Calu3 (cell line): ENCODE measurements around the gene DET1. TPM values are rescaled to one million over a fixed set of nuclear protein-coding genes. Genes with fewer than 3 reads are reported as not detected.

ENCODE experiments used
- BruUV-seq: library from RNA; stranded (reverse); fragments of 400-500 nt; replicated peaks from 2 replicates; lab custom pipeline; 2021; lab: Mats Ljungman, UMichigan
- CTCF ChIA-PET: fragments of 300-600 bp; sonication (Branson Sonifier 250); formaldehyde crosslinking; loops from one replicate; lab custom pipeline; 2022; ENCODE audit warnings: antibody characterized with exemption; lab: Charles Lee
- DNase-seq: peaks from one replicate; pipeline ENCODE4 v3.0.0; 2022
- H3K27ac Mint-ChIP-seq: one replicate; pipeline ENCODE4 v1.8.0; 2022; ENCODE audit warnings: mixed read lengths; ENCODE audit not compliant: unreplicated experiment
- H3K27me3 Mint-ChIP-seq: one replicate; pipeline ENCODE4 v1.8.0; 2022; ENCODE audit warnings: mixed read lengths; ENCODE audit not compliant: unreplicated experiment
- H3K36me3 Mint-ChIP-seq: one replicate; pipeline ENCODE4 v1.8.0; 2022; ENCODE audit warnings: mild to moderate bottlenecking, moderate library complexity, mixed read lengths; ENCODE audit not compliant: insufficient read depth, unreplicated experiment
- H3K4me1 Mint-ChIP-seq: one replicate; pipeline ENCODE4 v1.8.0; 2022; ENCODE audit warnings: mild to moderate bottlenecking, low read depth, mixed read lengths; ENCODE audit not compliant: unreplicated experiment
- H3K4me3 Mint-ChIP-seq: one replicate; pipeline ENCODE4 v1.8.0; 2022; ENCODE audit warnings: mild to moderate bottlenecking, low read depth, moderate library complexity, mixed read lengths; ENCODE audit not compliant: unreplicated experiment
- H3K9me3 Mint-ChIP-seq: one replicate; pipeline ENCODE4 v1.8.0; 2022; ENCODE audit warnings: low read depth, mixed read lengths; ENCODE audit not compliant: unreplicated experiment
- CTCF ChIP-seq: fragments of 200-600 bp; IDR thresholded peaks from one replicate; pipeline ENCODE4 v1.8.0; 2022; ENCODE audit warnings: antibody characterized with exemption; ENCODE audit not compliant: unreplicated experiment
- intact Hi-C: fragments of 100-400 bp; cut with micrococcal nuclease; formaldehyde crosslinking; loops from one replicate; pipeline ENCODE4 v1.10.0; 2022; ENCODE audit not compliant: unreplicated experiment
- total RNA-seq: library from RNA; stranded (reverse); gene quantifications from 2 replicates; pipeline ENCODE4 v1.2.3, GENCODE V29; 2022

Gene DET1
- total RNA-seq, 1 experiment from 2014 or later: 4.2 TPM

DNA sequence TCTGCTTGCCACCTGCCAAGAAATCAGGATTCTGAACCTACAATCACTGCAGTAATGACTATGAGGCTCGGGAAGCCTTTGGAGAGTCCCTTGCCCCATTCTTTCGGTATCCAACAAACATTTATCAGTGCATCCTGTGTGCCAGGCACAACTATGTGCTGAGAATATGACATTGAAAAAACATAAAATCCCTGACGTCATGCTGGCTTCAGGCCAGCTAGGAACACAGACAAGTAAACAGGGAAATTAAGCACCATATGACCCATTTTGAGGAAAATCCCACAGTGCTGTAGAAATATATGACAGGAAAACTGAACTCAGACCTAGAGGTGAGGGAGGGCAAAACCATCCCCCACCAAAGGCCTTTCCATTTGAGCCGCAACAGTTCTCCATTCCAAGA, 34.1 kb upstream of the DET1 start:
- no peaks in the 10 kb centered on the region for H3K9me3 Mint-ChIP-seq
- no TSS peak for BruUV-seq
- no peaks in the 10 kb centered on the region for H3K4me1 Mint-ChIP-seq
- no peak overlapping the region for H3K27ac Mint-ChIP-seq
- no peaks in the 10 kb centered on the region for H3K36me3 Mint-ChIP-seq
- CTCF ChIA-PET: no interaction called here
- DNase-seq: no peak
- intact Hi-C loops: no loop called here
- no peak overlapping the region for H3K4me3 Mint-ChIP-seq
- H3K27me3 Mint-ChIP-seq: peaks cover 33% of the 10 kb centered on the region
- TF ChIP-seq CTCF: no peak

DNA sequence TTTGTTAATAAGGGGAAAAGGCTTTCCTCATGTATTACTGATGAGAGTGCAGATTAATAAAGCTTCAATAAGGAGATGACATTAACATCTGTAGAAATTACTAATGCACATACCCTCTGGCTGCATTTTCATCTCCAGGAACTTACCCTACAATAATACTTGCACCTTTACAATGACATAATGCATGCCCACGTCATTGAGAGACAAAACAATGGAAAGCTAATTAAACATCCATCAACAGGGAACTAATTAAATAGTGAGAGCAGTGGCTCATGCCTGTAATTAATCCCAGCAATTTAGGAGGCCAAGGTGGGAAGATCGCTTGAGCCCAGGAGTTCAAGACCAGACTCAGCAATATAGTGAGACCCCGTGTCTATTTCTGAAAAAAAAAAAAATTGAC, 32.8 kb upstream of the DET1 start:
- Mint-ChIP-seq H3K27ac (no peak overlapping the region), H3K27me3 (peaks cover 33% of the 10 kb centered on the region), H3K36me3 (no peaks in the 10 kb centered on the region), H3K4me3 (no peak overlapping the region), H3K4me1 (no peaks in the 10 kb centered on the region), H3K9me3 (no peaks in the 10 kb centered on the region)
- CTCF ChIA-PET: no interaction called here
- intact Hi-C loops: no loop called here
- DNase-seq: no peak
- no peak for TF ChIP-seq CTCF
- BruUV-seq: no TSS peak

DNA sequence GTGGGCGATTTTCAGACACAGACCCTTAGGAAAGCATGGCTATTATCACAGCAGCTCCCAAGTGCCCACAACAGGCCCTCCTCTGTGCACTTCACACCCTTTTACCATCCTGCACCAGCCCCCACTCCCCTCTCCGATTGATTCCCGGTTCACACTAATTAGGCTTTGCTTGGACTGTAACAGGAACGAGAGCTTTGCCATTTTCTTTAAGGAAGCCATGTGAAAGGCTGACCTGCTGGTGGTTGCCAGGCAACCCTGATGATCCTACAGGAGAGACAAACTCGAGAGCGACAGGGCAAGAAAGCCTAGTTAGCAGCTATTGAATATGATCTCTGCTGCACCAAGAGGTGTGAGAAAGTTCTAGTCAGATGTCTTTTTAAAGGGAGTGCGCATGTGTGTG, 28.2 kb upstream of the DET1 start:
- Mint-ChIP-seq H3K27me3 (peaks cover 59% of the 10 kb centered on the region), H3K4me1 (no peaks in the 10 kb centered on the region), H3K4me3 (no peak overlapping the region), H3K9me3 (no peaks in the 10 kb centered on the region), H3K27ac (no peak overlapping the region), H3K36me3 (no peaks in the 10 kb centered on the region)
- CTCF ChIA-PET: no interaction called here
- TF ChIP-seq CTCF: no peak
- no peak for DNase-seq
- no TSS peak for BruUV-seq
- intact Hi-C loops: no loop called here

- no peak overlapping the region for H3K4me3 Mint-ChIP-seq
- no peaks in the 10 kb centered on the region for H3K36me3 Mint-ChIP-seq
- peaks cover 65% of the 10 kb centered on the region for H3K27me3 Mint-ChIP-seq
- intact Hi-C loops: no loop called here
- CTCF ChIA-PET: no interaction called here
- no TSS peak for BruUV-seq
- no peaks in the 10 kb centered on the region for H3K4me1 Mint-ChIP-seq
- DNase-seq: no peak
- TF ChIP-seq CTCF: no peak
- H3K27ac Mint-ChIP-seq: no peak overlapping the region
- H3K9me3 Mint-ChIP-seq: no peaks in the 10 kb centered on the region
Measured at GRCh38 chr15:88574077-88574476, 27.6 kb upstream of the DET1 start.
